K562 (cell line): ENCODE results near the gene SNAP23. TPM values are rescaled to one million over a fixed set of nuclear protein-coding genes. Genes with fewer than 3 reads are reported as not detected.

Experiments
- BRD9 ChIP-seq: fragments of 450-650 bp; IDR thresholded peaks from 2 replicates; pipeline ENCODE4 v1.6.1; 2018; ENCODE audit warnings: low read depth; ENCODE audit not compliant: partially characterized antibody
- ETS1 ChIP-seq: conservative IDR thresholded peaks from 2 replicates; pipeline ENCODE4 v1.6.1; 2011; ENCODE audit warnings: low read depth, mild to moderate bottlenecking, low read length; ENCODE audit not compliant: control insufficient read depth
- FOXA3 ChIP-seq, 2 experiments: fragments of 450-650 bp in 1 of 2; sonication (generic) in 1 of 2; formaldehyde crosslinking; IDR thresholded peaks in 1 of 2; conservative IDR thresholded peaks in 1 of 2; 2 replicates each; pipeline versions ENCODE4 v1.4.0 to v1.8.0; 2020 to 2022; ENCODE audit warnings: mild to moderate bottlenecking in 2 of 2, missing genetic modification reagents in 1 of 2
- FOXJ2 ChIP-seq: fragments of 200-800 bp; sonication (Bioruptor generic); IDR thresholded peaks from 2 replicates; pipeline ENCODE4 v1.6.1; 2016; ENCODE audit warnings: missing genetic modification characterization, missing compliant biosample characterization
- FOXK1 ChIP-seq: sonication (generic); formaldehyde crosslinking; IDR thresholded peaks from 2 replicates; pipeline ENCODE4 v1.8.0; 2022; ENCODE audit warnings: missing genetic modification reagents, mild to moderate bottlenecking, borderline replicate concordance
- FOXO4 ChIP-seq: fragments of 450-650 bp; formaldehyde crosslinking; IDR thresholded peaks from 2 replicates; pipeline ENCODE4 v1.4.0; 2020; ENCODE audit warnings: mild to moderate bottlenecking, moderate library complexity
- HES1 ChIP-seq: fragments of 450-650 bp; IDR thresholded peaks from 2 replicates; pipeline ENCODE4 v1.6.1; 2016; ENCODE audit warnings: low read depth, mild to moderate bottlenecking, moderate library complexity
- HMGXB4 ChIP-seq: sonication (generic); formaldehyde crosslinking; IDR thresholded peaks from 2 replicates; pipeline ENCODE4 v1.8.1; 2023; ENCODE audit warnings: mild to moderate bottlenecking, missing genetic modification reagents
- HNRNPL ChIP-seq: fragments of 200-400 bp; formaldehyde crosslinking; IDR thresholded peaks from 2 replicates; pipeline ENCODE4 v1.6.1; 2017; ENCODE audit warnings: low read depth, mild to moderate bottlenecking, low read length
- MEIS2 ChIP-seq: fragments of 450-650 bp; IDR thresholded peaks from 2 replicates; pipeline ENCODE4 v1.6.1; 2014; ENCODE audit warnings: mild to moderate bottlenecking; ENCODE audit not compliant: partially characterized antibody
- PREB ChIP-seq: sonication (generic); formaldehyde crosslinking; IDR thresholded peaks from 2 replicates; pipeline ENCODE4 v1.8.1; 2023; ENCODE audit warnings: mild to moderate bottlenecking, missing genetic modification reagents
- PYGO2 ChIP-seq: fragments of 450-650 bp; IDR thresholded peaks from 2 replicates; pipeline ENCODE4 v1.6.1; 2016; ENCODE audit warnings: mild to moderate bottlenecking, missing genetic modification characterization, moderate library complexity, missing compliant biosample characterization
- RBM14 ChIP-seq: fragments of 200-400 bp; formaldehyde crosslinking; IDR thresholded peaks from 2 replicates; pipeline ENCODE4 v1.6.1; 2018; ENCODE audit warnings: low read depth, mild to moderate bottlenecking, low read length, moderate library complexity, borderline replicate concordance; ENCODE audit not compliant: insufficient read depth
- RBM22 ChIP-seq: fragments of 200-400 bp; formaldehyde crosslinking; IDR thresholded peaks from 2 replicates; pipeline ENCODE4 v1.6.1; 2018; ENCODE audit warnings: low read length, low read depth; ENCODE audit not compliant: poor library complexity, severe bottlenecking
- SIX5 ChIP-seq, 2 experiments: IDR thresholded peaks; 2 replicates each; pipeline ENCODE4 v1.6.1; 2011; ENCODE audit warnings: low read length in 2 of 2, borderline replicate concordance in 1 of 2, low read depth in 1 of 2, mild to moderate bottlenecking in 1 of 2, moderate library complexity in 1 of 2; ENCODE audit not compliant: insufficient read depth in 1 of 2
- SMAD2 ChIP-seq: fragments of 150-350 bp; IDR thresholded peaks from 2 replicates; pipeline ENCODE4 v1.6.1; 2014; ENCODE audit warnings: low read depth, mild to moderate bottlenecking, low read length
- TRIM28 ChIP-seq: fragments of 450-650 bp; IDR thresholded peaks from 2 replicates; pipeline ENCODE4 v1.6.1; 2017
- WHSC1 ChIP-seq: IDR thresholded peaks from one replicate; pipeline ENCODE4 v1.6.1; 2012; ENCODE audit warnings: low read length, control low read depth, inconsistent platforms
- ZNF282 ChIP-seq: sonication (generic); formaldehyde crosslinking; IDR thresholded peaks from 2 replicates; pipeline ENCODE4 v1.8.1; 2023; ENCODE audit warnings: missing genetic modification reagents
- ZNF3 ChIP-seq: fragments of 250-450 bp; sonication (Bioruptor Pico); IDR thresholded peaks from 2 replicates; pipeline ENCODE4 v1.5.0; 2021; ENCODE audit warnings: mild to moderate bottlenecking, moderate library complexity
- ZNF780A ChIP-seq: fragments of 250-450 bp; sonication (Bioruptor Pico); IDR thresholded peaks from 2 replicates; pipeline ENCODE4 v1.5.0; 2021; ENCODE audit warnings: mild to moderate bottlenecking
- polyA plus RNA-seq, 8 experiments: library from polyadenylated mRNA; depleted of rRNA in 4 of 8; stranded (reverse) in 5 of 8; unstranded in 3 of 8; fragments of >200 nt; fragmentation: Nextera tagmentation in 2 of 8; fragmentation: Illumina TruSeq in 1 of 8; extraction: Ambion mirVana in 2 of 8; extraction: Trizol in 1 of 8; gene quantifications; 2 replicates each; pipeline versions ENCODE4 v1.2.1 to v1.2.3, GENCODE V29; 2011 to 2014; ENCODE audit warnings: inconsistent platforms in 1 of 8, missing spikeins in 1 of 8
- total RNA-seq, 7 experiments: library from RNA; depleted of rRNA in 6 of 7; stranded (reverse); fragments of >200 nt in 6 of 7; fragmentation: Illumina TruSeq in 2 of 7; extraction: Trizol in 2 of 7; gene quantifications; 2 replicates each; pipeline versions ENCODE4 v1.2.1 to v1.2.3, GENCODE V29; 2011 to 2021; ENCODE audit warnings: low replicate concordance in 1 of 7

SNAP23 gene
- total and polyA plus RNA-seq, 9 of the 15 experiments (the other 6 are each of a cell fraction or from before 2014, with no cell fraction given), result 78.9 to 168 (median 117) TPM

- TF ChIP-seq ETS1, result no peak
- TF ChIP-seq FOXA3 (CRISPR knock-in tag; conservative IDR thresholded peaks at IDR 0.05 in 1 of 2, IDR thresholded peaks at IDR 0.05 in 1 of 2), result 0 out of 4 replicates have a peak, but pooled peaks of 1 of the 2 experiments have one; percentile 15
- no peak for TF ChIP-seq FOXO4
- TF ChIP-seq ZNF780A (CRISPR knock-in tag), result no peak
- no peak for TF ChIP-seq HNRNPL
- no peak for TF ChIP-seq WHSC1
- no peak for TF ChIP-seq ZNF3 (CRISPR knock-in tag)
- TF ChIP-seq TRIM28, result no peak
- TF ChIP-seq FOXK1, result no peak
- peak; percentile 29; the same call in 1 of the 2 replicates for TF ChIP-seq HES1
- no peak for TF ChIP-seq PYGO2 (tag)
- no peak for TF ChIP-seq SMAD2
- TF ChIP-seq MEIS2, result peak; percentile 71
- no peak for TF ChIP-seq SIX5 (IDR thresholded peaks at IDR 0.05; ENCODE audit: borderline replicate concordance in 1 of 2, insufficient read depth in 1 of 2, low read depth in 1 of 2, low read length in 2 of 2)
- TF ChIP-seq HMGXB4 (CRISPR knock-in tag), result no peak
- no peak for TF ChIP-seq FOXJ2
- TF ChIP-seq BRD9, result peak; percentile 72
- no peak for TF ChIP-seq ZNF282
- TF ChIP-seq RBM14, result no peak
- no peak for TF ChIP-seq PREB (CRISPR knock-in tag)
- no peak for TF ChIP-seq RBM22
Measured at GRCh38 chr15:42499858-42500609, 4.6 kb downstream of the SNAP23 start (continued).
